DOHH2 (cell line): Measurements from ENCODE around the gene PCDHGA11.
"Not testable (repeated sequence)": the region's sequence is repeated elsewhere in the genome, so short reads cannot be mapped to it uniquely, and the experiment has no call there.

Source experiments
- H3F3A ChIP-seq: fragments of 200-600 bp; sonication (generic), shearing (Covaris generic); 2 replicates; pipeline ENCODE4 v1.6.0; 2016; ENCODE audit warnings: antibody characterized with exemption, mild to moderate bottlenecking; ENCODE audit not compliant: control insufficient read depth, insufficient read depth
- H3K27ac ChIP-seq: fragments of 200-600 bp; sonication (generic); 2 replicates; pipeline ENCODE4 v1.5.1; 2014; ENCODE audit warnings: low read depth, mild to moderate bottlenecking, low read length, moderate library complexity
- H3K27me3 ChIP-seq: fragments of 200-600 bp; sonication (generic); 2 replicates; pipeline ENCODE4 v1.6.1; 2014; ENCODE audit warnings: mild to moderate bottlenecking, low read length, mixed read lengths; ENCODE audit not compliant: control insufficient read depth
- H3K36me3 ChIP-seq: fragments of 200-600 bp; sonication (generic); 2 replicates; pipeline ENCODE4 v1.6.1; 2014; ENCODE audit warnings: mild to moderate bottlenecking, low read length, moderate library complexity, mixed read lengths; ENCODE audit not compliant: control insufficient read depth
- H3K4me1 ChIP-seq: fragments of 200-600 bp; sonication (generic); 2 replicates; pipeline ENCODE4 v1.6.1; 2014; ENCODE audit warnings: mild to moderate bottlenecking, low read length, mixed read lengths; ENCODE audit not compliant: control insufficient read depth
- H3K4me2 ChIP-seq: fragments of 200-600 bp; sonication (generic); 2 replicates; pipeline ENCODE4 v1.6.0; 2014; ENCODE audit warnings: mild to moderate bottlenecking, low read length, moderate library complexity
- H3K4me3 ChIP-seq: fragments of 200-600 bp; sonication (generic); 2 replicates; pipeline ENCODE4 v1.5.1; 2014; ENCODE audit warnings: mild to moderate bottlenecking, low read length, mixed read lengths
- H3K79me2 ChIP-seq: fragments of 200-600 bp; sonication (generic); 2 replicates; pipeline ENCODE4 v1.6.1; 2014; ENCODE audit warnings: mild to moderate bottlenecking, low read length, mixed read lengths; ENCODE audit not compliant: control insufficient read depth
- H3K9me2 ChIP-seq: fragments of 200-600 bp; sonication (generic); replicated peaks from 2 replicates; pipeline ENCODE4 v1.6.1; 2014; ENCODE audit warnings: mild to moderate bottlenecking, low read length, mixed read lengths; ENCODE audit not compliant: control insufficient read depth
- H3K9me3 ChIP-seq: fragments of 200-600 bp; sonication (generic); 2 replicates; pipeline ENCODE4 v1.6.1; 2014; ENCODE audit warnings: antibody characterized with exemption, low read length, mixed read lengths; ENCODE audit not compliant: control insufficient read depth, insufficient read depth
- H4K20me1 ChIP-seq: fragments of 200-600 bp; sonication (generic); 2 replicates; pipeline ENCODE4 v1.6.0; 2014; ENCODE audit warnings: low read depth, mild to moderate bottlenecking, antibody characterized with exemption, low read length, moderate library complexity; ENCODE audit not compliant: control insufficient read depth, insufficient read depth
- CTCF ChIP-seq: fragments of 200-600 bp; sonication (generic); IDR thresholded peaks from one replicate; pipeline ENCODE4 v1.5.1; 2014; ENCODE audit warnings: antibody characterized with exemption, mild to moderate bottlenecking, low read depth, low read length; ENCODE audit not compliant: poor library complexity, severe bottlenecking
- EZH2phosphoT487 ChIP-seq: fragments of 200-600 bp; sonication (generic); IDR thresholded peaks from 2 replicates; pipeline ENCODE4 v1.6.1; 2017; ENCODE audit warnings: borderline replicate concordance, mild to moderate bottlenecking, antibody characterized with exemption, low read length, moderate library complexity, mixed read lengths

Gene PCDHGA11

GRCh38 chr5:141389153-141390042 is 31.5 kb upstream of the PCDHGA11 start:
- H3K9me3 ChIP-seq, result peaks cover 32% of the 10 kb centered on the region
- H3K4me3 ChIP-seq, result no peak overlapping the region
- no peak overlapping the region for H3K27ac ChIP-seq
- H3K27me3 ChIP-seq, result no peaks in the 10 kb centered on the region
- peaks cover 2% of the 10 kb centered on the region; the same call in 1 of the 2 replicates for H3F3A ChIP-seq
- no peak overlapping the region for H3K4me2 ChIP-seq
- peaks cover 7% of the 10 kb centered on the region for H3K79me2 ChIP-seq
- H3K36me3 ChIP-seq, result peaks cover 43% of the 10 kb centered on the region
- TF ChIP-seq EZH2phosphoT487, result no peak
- TF ChIP-seq CTCF, result no peak
- no peaks in the 10 kb centered on the region for H4K20me1 ChIP-seq
- no peaks in the 10 kb centered on the region for H3K9me2 ChIP-seq
- no peaks in the 10 kb centered on the region for H3K4me1 ChIP-seq

- peaks cover 38% of the 10 kb centered on the region for H3K9me3 ChIP-seq
- TF ChIP-seq EZH2phosphoT487 (no peak), CTCF (no peak)
- peaks cover 41% of the 10 kb centered on the region for H3K36me3 ChIP-seq
- no peak within 1 kb of the TSS for H3K4me2 ChIP-seq
- no peak within 1 kb of the TSS for H3K27ac ChIP-seq
- H3K27me3 ChIP-seq, result no peaks in the 10 kb centered on the region
- peaks cover 2% of the 10 kb centered on the region; the same call in 1 of the 2 replicates for H3F3A ChIP-seq
- no peaks in the 10 kb centered on the region for H3K9me2 ChIP-seq
- no peaks in the 10 kb centered on the region for H4K20me1 ChIP-seq
- H3K79me2 ChIP-seq, result peaks cover 7% of the 10 kb centered on the region
- H3K4me3 ChIP-seq, result no peak within 1 kb of the TSS
- no peaks in the 10 kb centered on the region for H3K4me1 ChIP-seq
Observed at GRCh38 chr5:141392429-141393198, 28.2 kb upstream of the PCDHGA11 start, which contains the start of gene PCDHGA8. PCDHGA8 (plus strand) TSS chr5:141392633; CDS start chr5:141392814, 181 bp downstream.

GRCh38 chr5:141393267-141393666 is 27.6 kb upstream of the PCDHGA11 start:
- no peak overlapping the region for H3K27ac ChIP-seq
- H3K9me2 ChIP-seq, result no peaks in the 10 kb centered on the region
- no peaks in the 10 kb centered on the region for H3K27me3 ChIP-seq
- H3K79me2 ChIP-seq, result peaks cover 7% of the 10 kb centered on the region
- H3K36me3 ChIP-seq, result peaks cover 41% of the 10 kb centered on the region
- no peak for TF ChIP-seq CTCF
- TF ChIP-seq EZH2phosphoT487, result no peak
- no peaks in the 10 kb centered on the region for H4K20me1 ChIP-seq
- H3F3A ChIP-seq, result peaks cover 2% of the 10 kb centered on the region; the same call in 1 of the 2 replicates
- H3K4me1 ChIP-seq, result no peaks in the 10 kb centered on the region
- peaks cover 36% of the 10 kb centered on the region for H3K9me3 ChIP-seq
- H3K4me3 ChIP-seq, result no peak overlapping the region
- no peak overlapping the region for H3K4me2 ChIP-seq

- H4K20me1 ChIP-seq, H3K4me2 ChIP-seq, H3K4me3 ChIP-seq, H3K27me3 ChIP-seq, H3K79me2 ChIP-seq, H3K9me2 ChIP-seq, H3K27ac ChIP-seq, H3K4me1 ChIP-seq, H3F3A ChIP-seq: not testable (repeated sequence)
- Histone ChIP-seq H3K36me3 (peaks cover 41% of the 10 kb centered on the region), H3K9me3 (peaks cover 34% of the 10 kb centered on the region)
Observed at GRCh38 chr5:141394401-141395187, 26.3 kb upstream of the PCDHGA11 start.
